ENCODE results near the gene DNAJB13. TPM values are rescaled to one million over a fixed set of nuclear protein-coding genes. Genes with fewer than 3 reads are reported as not detected.
A peak's percentile ranks its signal among the peaks of the same experiment; 100 is the strongest.

The DNAJB13 gene
- total and polyA plus RNA-seq, 2 of the 13 experiments (the other 11 are each of a cell fraction or from before 2014, with no cell fraction given): 2.3 TPM; not detected in 1

DNA sequence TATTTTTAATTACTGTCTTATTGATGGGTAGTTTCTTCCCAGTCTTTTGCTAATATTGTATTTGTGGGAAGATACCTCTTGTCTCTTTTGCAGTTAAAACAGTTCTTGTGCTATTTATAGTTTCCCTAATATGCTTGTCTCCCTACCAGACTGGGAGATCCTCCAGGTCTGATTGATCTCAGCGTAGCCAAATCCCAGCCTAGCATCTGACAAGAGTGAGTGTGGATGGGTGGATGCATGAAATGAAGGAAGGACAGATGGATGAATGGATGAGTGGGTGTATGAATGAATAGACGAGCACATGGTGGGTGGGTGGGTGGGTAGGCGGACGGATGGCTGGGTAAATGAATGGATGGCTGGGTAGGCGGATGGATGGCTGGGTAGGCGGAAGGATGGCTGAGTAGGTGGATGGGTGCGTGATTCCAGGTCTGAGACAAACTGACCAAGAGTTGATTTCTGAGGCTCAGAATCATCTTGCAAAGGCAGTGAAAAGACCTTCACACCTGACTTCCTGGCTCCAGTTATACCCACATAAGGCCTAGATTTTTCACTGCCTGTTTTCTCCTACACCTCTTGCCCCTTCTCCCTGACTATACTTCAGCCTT, 11.4 kb downstream of the DNAJB13 start (continued):
- TF ChIP-seq, protein P1, sequence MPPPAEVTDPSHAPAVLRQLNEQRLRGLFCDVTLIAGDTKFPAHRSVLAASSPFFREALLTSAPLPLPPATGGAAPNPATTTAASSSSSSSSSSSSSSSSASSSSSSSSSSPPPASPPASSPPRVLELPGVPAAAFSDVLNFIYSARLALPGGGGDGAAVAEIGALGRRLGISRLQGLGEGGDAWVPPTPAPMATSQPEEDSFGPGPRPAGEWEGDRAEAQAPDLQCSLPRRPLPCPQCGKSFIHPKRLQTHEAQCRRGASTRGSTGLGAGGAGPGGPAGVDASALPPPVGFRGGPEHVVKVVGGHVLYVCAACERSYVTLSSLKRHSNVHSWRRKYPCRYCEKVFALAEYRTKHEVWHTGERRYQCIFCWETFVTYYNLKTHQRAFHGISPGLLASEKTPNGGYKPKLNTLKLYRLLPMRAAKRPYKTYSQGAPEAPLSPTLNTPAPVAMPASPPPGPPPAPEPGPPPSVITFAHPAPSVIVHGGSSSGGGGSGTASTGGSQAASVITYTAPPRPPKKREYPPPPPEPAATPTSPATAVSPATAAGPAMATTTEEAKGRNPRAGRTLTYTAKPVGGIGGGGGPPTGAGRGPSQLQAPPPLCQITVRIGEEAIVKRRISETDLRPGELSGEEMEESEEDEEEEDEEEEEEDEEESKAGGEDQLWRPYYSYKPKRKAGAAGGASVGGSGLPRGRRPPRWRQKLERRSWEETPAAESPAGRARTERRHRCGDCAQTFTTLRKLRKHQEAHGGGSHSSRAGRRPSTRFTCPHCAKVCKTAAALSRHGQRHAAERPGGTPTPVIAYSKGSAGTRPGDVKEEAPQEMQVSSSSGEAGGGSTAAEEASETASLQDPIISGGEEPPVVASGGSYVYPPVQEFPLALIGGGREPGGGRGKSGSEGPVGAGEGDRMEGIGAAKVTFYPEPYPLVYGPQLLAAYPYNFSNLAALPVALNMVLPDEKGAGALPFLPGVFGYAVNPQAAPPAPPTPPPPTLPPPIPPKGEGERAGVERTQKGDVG (CRISPR knock-in tag; IDR thresholded peaks at IDR 0.05; ENCODE audit: borderline replicate concordance): no peak
- TF ChIP-seq ZNF546 (CRISPR knock-in tag; conservative IDR thresholded peaks at IDR 0.05) (no peak), MTA3 (CRISPR knock-in tag; IDR thresholded peaks at IDR 0.05) (no peak), NPAS2 (CRISPR knock-in tag; IDR thresholded peaks at IDR 0.05; ENCODE audit: borderline replicate concordance) (no peak)
- TF ChIP-seq, protein P2, sequence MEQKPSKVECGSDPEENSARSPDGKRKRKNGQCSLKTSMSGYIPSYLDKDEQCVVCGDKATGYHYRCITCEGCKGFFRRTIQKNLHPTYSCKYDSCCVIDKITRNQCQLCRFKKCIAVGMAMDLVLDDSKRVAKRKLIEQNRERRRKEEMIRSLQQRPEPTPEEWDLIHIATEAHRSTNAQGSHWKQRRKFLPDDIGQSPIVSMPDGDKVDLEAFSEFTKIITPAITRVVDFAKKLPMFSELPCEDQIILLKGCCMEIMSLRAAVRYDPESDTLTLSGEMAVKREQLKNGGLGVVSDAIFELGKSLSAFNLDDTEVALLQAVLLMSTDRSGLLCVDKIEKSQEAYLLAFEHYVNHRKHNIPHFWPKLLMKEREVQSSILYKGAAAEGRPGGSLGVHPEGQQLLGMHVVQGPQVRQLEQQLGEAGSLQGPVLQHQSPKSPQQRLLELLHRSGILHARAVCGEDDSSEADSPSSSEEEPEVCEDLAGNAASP (CRISPR knock-in tag; IDR thresholded peaks at IDR 0.05; ENCODE audit: borderline replicate concordance): no peak
- TF ChIP-seq, protein P3, sequence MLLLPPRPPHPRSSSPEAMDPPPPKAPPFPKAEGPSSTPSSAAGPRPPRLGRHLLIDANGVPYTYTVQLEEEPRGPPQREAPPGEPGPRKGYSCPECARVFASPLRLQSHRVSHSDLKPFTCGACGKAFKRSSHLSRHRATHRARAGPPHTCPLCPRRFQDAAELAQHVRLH (CRISPR knock-in tag; IDR thresholded peaks at IDR 0.05; ENCODE audit: borderline replicate concordance, low read depth): no peak

DNA sequence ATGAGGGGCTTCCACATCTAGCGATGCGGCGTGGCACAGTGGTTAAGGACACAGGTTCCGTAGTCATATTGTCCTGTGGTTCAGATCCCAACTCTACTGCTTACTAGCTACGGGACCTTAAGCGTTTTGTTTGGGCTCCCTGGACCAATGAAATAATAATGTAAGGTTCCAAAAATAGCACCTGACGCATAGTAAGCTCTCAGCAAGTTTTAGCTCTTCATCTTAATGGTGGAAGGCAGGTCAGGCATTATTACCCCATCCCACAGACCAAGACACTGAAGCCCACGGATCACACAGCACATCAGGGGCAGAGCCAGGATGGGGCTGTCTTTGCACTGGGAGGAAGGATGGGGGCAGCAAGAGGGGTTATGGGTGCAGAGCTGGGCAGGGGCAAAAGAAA, 13.0 kb downstream of the DNAJB13 start:
- no TSS peak for BruUV-seq (replicated peaks)
- no peaks in the 10 kb centered on the region for H4K20me1 ChIP-seq (ENCODE audit: insufficient read depth, low read length)
- ATAC-seq: peak; percentile 11; the same call in 2 of the 3 replicates
- H3K27me3 ChIP-seq (ENCODE audit: control insufficient read depth in 1 of 2, insufficient read depth in 2 of 2, low read length in 2 of 2): no peaks in the 10 kb centered on the region
- H3K4me3 ChIP-seq (replicated peaks in 1 of 3; ENCODE audit: insufficient read depth in 1 of 3, low read depth in 2 of 3, low read length in 3 of 3): no peak overlapping the region; a peak in 1 of 6 replicates
- WGBS (ENCODE audit: low lambda C conversion rate): 78% methylated on average over 8 of the region's 8 CpGs
- H3K9me3 ChIP-seq (ENCODE audit: low read length): no peaks in the 10 kb centered on the region
- no peak overlapping the region for H3K9ac ChIP-seq (ENCODE audit: insufficient read depth, low read depth, low read length)
- no peaks in the 10 kb centered on the region for H3K36me3 ChIP-seq (replicated peaks in 1 of 2; ENCODE audit: control insufficient read depth in 1 of 2, insufficient read depth in 2 of 2, low read length in 2 of 2)
- CTCF ChIA-PET (ENCODE audit: low intra/inter-chr PET ratio, low total read pairs): no interaction called here
- POLR2A ChIA-PET: no interaction called here
- no peak overlapping the region for H3K27ac ChIP-seq (ENCODE audit: extremely low read length, insufficient read depth, low read length)
- no peaks in the 10 kb centered on the region for H3K79me2 ChIP-seq (ENCODE audit: insufficient read depth, low read length)
- in situ Hi-C loops (cut with HindIII; ENCODE audit: extremely low pct_ligation_motif_present, low pct_unique_long_range_greater_than_20kb): loop anchor here (10.0 to 25.0 kb wide), 2 partner anchors 131 to 198 kb away; partner anchors contain the start of genes C2CD3 and PPME1
- H2AFZ ChIP-seq (ENCODE audit: low read length): no peak overlapping the region
- no peak for DNase-seq (ENCODE audit: low spot score)
- no peak for FAIRE-seq
- peaks cover 20% of the 10 kb centered on the region for H3K4me1 ChIP-seq (ENCODE audit: insufficient read depth, low read length)
- intact Hi-C loops (cut with micrococcal nuclease; ENCODE audit: unreplicated experiment): loop anchor here (1.0 to 5.0 kb wide), 3 partner anchors 126 to 357 kb away; partner anchors contain the start of genes C2CD3 and PPME1
- peak overlapping the region; percentile 53; the same call in 1 of the 2 replicates for H3K4me2 ChIP-seq (ENCODE audit: low read depth, low read length)
- TF ChIP-seq ZNF432 (CRISPR knock-in tag; IDR thresholded peaks at IDR 0.05; ENCODE audit: borderline replicate concordance): no peak
- TF ChIP-seq, protein P4, sequence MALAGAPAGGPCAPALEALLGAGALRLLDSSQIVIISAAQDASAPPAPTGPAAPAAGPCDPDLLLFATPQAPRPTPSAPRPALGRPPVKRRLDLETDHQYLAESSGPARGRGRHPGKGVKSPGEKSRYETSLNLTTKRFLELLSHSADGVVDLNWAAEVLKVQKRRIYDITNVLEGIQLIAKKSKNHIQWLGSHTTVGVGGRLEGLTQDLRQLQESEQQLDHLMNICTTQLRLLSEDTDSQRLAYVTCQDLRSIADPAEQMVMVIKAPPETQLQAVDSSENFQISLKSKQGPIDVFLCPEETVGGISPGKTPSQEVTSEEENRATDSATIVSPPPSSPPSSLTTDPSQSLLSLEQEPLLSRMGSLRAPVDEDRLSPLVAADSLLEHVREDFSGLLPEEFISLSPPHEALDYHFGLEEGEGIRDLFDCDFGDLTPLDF (CRISPR knock-in tag; IDR thresholded peaks at IDR 0.05): no peak
- no peak for TF ChIP-seq SMAD9 (CRISPR knock-in tag; IDR thresholded peaks at IDR 0.05)
- no peak for TF ChIP-seq ZFP36L1 (CRISPR knock-in tag; IDR thresholded peaks at IDR 0.05)
- TF ChIP-seq TOPORS (CRISPR knock-in tag; IDR thresholded peaks at IDR 0.05): no peak
- TF ChIP-seq HNRNPH1 (optimal IDR thresholded peaks at IDR 0.05; ENCODE audit: low read depth, low read length): no peak
- no peak for TF ChIP-seq ZNF563 (CRISPR knock-in tag; IDR thresholded peaks at IDR 0.05)

All from HepG2 (cell line).